Fibroblast of pulmonary artery (primary cell): Measurements from ENCODE around the gene NKAIN2.
"Not testable (repeated sequence)": the region's sequence is repeated elsewhere in the genome, so short reads cannot be mapped to it uniquely, and the experiment has no call there.

ENCODE experiments used
- DNase-seq: peaks from one replicate; pipeline ENCODE4 v3.0.0-alpha.2; 2010; ENCODE audit warnings: low read depth
- H3K4me3 ChIP-seq: replicated peaks from 2 replicates; pipeline ENCODE4 v1.5.1; 2011; ENCODE audit warnings: low read depth, mild to moderate bottlenecking, control low read depth, low read length, moderate library complexity
- CTCF ChIP-seq: IDR thresholded peaks from 2 replicates; pipeline ENCODE4 v1.5.1; 2011; ENCODE audit warnings: mild to moderate bottlenecking, control low read depth, low read length, inconsistent platforms; ENCODE audit errors: missing control alignments

Gene NKAIN2

GRCh38 chr6:124699038-124699437 is 895.4 kb downstream of the NKAIN2 start:
- H3K4me3 ChIP-seq = no peak overlapping the region
- no peak for DNase-seq
- TF ChIP-seq CTCF = no peak

- no peak for TF ChIP-seq CTCF
- no peak overlapping the region for H3K4me3 ChIP-seq
- no peak for DNase-seq
Observed at GRCh38 chr6:124703541-124703940, 899.9 kb downstream of the NKAIN2 start.

- H3K4me3 ChIP-seq, DNase-seq: not testable (repeated sequence)
Observed at GRCh38 chr6:124712532-124712931, 908.9 kb downstream of the NKAIN2 start.

- no peak for DNase-seq
- TF ChIP-seq CTCF = no peak
- H3K4me3 ChIP-seq = no peak overlapping the region
Observed at GRCh38 chr6:124714728-124715127, 911.1 kb downstream of the NKAIN2 start.

- TF ChIP-seq CTCF = no peak
- no peak for DNase-seq
- no peak overlapping the region for H3K4me3 ChIP-seq
Observed at GRCh38 chr6:124719913-124720312, 916.2 kb downstream of the NKAIN2 start.

GRCh38 chr6:124721331-124721730 is 917.7 kb downstream of the NKAIN2 start:
- TF ChIP-seq CTCF = no peak
- H3K4me3 ChIP-seq = no peak overlapping the region
- no peak for DNase-seq

- no peak for DNase-seq
- no peak overlapping the region for H3K4me3 ChIP-seq
- no peak for TF ChIP-seq CTCF
Observed at GRCh38 chr6:124722141-124722878, 918.6 kb downstream of the NKAIN2 start.
